HepG2 (cell line): Measurements from ENCODE around the gene SLC25A33. TPM values are rescaled to one million over a fixed set of nuclear protein-coding genes. Genes with fewer than 3 reads are reported as not detected.

Source experiments
- PHB2 ChIP-seq: fragments of 450-650 bp; IDR thresholded peaks from 2 replicates; pipeline ENCODE4 v1.6.1; 2018; ENCODE audit not compliant: partially characterized antibody
- RORA ChIP-seq: sonication (generic); formaldehyde crosslinking; IDR thresholded peaks from 2 replicates; pipeline ENCODE4 v1.5.0; 2020; ENCODE audit warnings: mild to moderate bottlenecking, missing genetic modification reagents, moderate library complexity
- ZKSCAN1 ChIP-seq: fragments of 150-350 bp; IDR thresholded peaks from 2 replicates; pipeline ENCODE4 v1.6.1; 2014; ENCODE audit warnings: low read length
- ZMYM3 ChIP-seq: sonication (generic); formaldehyde crosslinking; IDR thresholded peaks from 2 replicates; pipeline ENCODE4 v1.5.1; 2020; ENCODE audit warnings: mild to moderate bottlenecking, missing genetic modification reagents
- polyA plus RNA-seq, 8 experiments: library from polyadenylated mRNA; depleted of rRNA in 3 of 8; stranded (reverse) in 7 of 8; unstranded in 1 of 8; fragments of >200 nt; fragmentation: Illumina TruSeq in 4 of 8; extraction: Trizol in 4 of 8; gene quantifications; 2 replicates each; pipeline versions ENCODE4 v1.2.1 to v1.2.3, GENCODE V29; 2011 to 2016; ENCODE audit warnings: low read depth in 4 of 8, missing spikeins in 1 of 8, mixed read lengths in 1 of 8; ENCODE audit not compliant: insufficient read depth in 1 of 8
- total RNA-seq, 5 experiments: library from RNA; depleted of rRNA; stranded (reverse); fragments of >200 nt; fragmentation: Illumina TruSeq; extraction: Trizol; gene quantifications; 2 replicates each; pipeline ENCODE4 v1.2.3, GENCODE V29; 2016; ENCODE audit warnings: low read depth in 1 of 5
- TF ChIP-seq, protein P1 (sequence below): sonication (generic); formaldehyde crosslinking; IDR thresholded peaks from 2 replicates; pipeline ENCODE4 v1.8.0; 2022; ENCODE audit warnings: mild to moderate bottlenecking, missing genetic modification reagents, moderate library complexity
- TF ChIP-seq, protein P2 (sequence below): sonication (generic); formaldehyde crosslinking; IDR thresholded peaks from 2 replicates; pipeline ENCODE4 v1.4.0; 2020; ENCODE audit warnings: missing genetic modification reagents

Gene SLC25A33
- total and polyA plus RNA-seq, 2 of the 13 experiments (the other 11 are each of a cell fraction or from before 2014, with no cell fraction given), result 15.4 to 50.3 TPM

DNA sequence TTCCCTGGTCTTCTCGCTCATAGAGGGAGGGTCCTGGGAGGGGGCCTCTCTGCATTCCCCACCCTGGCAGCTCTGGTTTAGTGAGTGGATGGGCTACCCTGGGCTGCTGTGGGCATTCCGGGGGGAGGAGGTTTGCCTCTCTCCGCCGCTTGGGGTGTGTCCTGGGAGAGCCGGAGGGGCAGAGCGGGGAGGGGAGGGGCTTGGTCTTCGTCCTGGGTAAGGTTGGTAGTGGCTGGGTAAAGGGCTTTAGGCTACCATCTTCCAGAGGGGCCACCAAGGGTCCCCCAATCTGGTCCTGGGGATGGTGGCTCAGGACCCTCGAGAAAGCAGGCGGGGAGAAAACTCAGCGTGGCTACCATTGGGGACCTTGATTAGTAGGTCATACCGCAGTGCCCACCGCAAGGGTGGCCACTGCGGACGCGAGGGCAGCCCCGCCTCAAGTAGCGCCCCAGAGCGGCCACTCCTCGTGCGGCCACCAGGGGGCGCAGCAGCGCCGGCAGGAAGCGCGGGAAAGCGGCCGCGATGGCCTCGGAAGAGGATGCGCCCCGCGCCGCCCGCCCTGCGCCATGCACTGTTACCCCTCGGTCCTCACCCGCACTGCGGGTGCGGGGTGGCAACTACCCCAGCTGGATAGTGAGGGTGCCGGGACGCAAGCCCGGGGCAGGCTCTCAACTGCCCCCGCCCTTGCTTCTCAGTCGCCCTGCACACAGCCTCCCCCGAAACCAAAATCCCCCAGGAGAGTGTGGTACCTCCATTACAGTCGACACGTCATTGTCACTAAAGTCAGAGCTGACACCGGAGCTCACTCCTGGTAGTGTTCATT is 44.1 kb upstream of the SLC25A33 start (continued):
- TF ChIP-seq, protein P1, sequence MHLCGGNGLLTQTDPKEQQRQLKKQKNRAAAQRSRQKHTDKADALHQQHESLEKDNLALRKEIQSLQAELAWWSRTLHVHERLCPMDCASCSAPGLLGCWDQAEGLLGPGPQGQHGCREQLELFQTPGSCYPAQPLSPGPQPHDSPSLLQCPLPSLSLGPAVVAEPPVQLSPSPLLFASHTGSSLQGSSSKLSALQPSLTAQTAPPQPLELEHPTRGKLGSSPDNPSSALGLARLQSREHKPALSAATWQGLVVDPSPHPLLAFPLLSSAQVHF, result no peak
- TF ChIP-seq ZMYM3 (CRISPR knock-in tag), result no peak
- no peak for TF ChIP-seq RORA (CRISPR knock-in tag)
- TF ChIP-seq, protein P2, sequence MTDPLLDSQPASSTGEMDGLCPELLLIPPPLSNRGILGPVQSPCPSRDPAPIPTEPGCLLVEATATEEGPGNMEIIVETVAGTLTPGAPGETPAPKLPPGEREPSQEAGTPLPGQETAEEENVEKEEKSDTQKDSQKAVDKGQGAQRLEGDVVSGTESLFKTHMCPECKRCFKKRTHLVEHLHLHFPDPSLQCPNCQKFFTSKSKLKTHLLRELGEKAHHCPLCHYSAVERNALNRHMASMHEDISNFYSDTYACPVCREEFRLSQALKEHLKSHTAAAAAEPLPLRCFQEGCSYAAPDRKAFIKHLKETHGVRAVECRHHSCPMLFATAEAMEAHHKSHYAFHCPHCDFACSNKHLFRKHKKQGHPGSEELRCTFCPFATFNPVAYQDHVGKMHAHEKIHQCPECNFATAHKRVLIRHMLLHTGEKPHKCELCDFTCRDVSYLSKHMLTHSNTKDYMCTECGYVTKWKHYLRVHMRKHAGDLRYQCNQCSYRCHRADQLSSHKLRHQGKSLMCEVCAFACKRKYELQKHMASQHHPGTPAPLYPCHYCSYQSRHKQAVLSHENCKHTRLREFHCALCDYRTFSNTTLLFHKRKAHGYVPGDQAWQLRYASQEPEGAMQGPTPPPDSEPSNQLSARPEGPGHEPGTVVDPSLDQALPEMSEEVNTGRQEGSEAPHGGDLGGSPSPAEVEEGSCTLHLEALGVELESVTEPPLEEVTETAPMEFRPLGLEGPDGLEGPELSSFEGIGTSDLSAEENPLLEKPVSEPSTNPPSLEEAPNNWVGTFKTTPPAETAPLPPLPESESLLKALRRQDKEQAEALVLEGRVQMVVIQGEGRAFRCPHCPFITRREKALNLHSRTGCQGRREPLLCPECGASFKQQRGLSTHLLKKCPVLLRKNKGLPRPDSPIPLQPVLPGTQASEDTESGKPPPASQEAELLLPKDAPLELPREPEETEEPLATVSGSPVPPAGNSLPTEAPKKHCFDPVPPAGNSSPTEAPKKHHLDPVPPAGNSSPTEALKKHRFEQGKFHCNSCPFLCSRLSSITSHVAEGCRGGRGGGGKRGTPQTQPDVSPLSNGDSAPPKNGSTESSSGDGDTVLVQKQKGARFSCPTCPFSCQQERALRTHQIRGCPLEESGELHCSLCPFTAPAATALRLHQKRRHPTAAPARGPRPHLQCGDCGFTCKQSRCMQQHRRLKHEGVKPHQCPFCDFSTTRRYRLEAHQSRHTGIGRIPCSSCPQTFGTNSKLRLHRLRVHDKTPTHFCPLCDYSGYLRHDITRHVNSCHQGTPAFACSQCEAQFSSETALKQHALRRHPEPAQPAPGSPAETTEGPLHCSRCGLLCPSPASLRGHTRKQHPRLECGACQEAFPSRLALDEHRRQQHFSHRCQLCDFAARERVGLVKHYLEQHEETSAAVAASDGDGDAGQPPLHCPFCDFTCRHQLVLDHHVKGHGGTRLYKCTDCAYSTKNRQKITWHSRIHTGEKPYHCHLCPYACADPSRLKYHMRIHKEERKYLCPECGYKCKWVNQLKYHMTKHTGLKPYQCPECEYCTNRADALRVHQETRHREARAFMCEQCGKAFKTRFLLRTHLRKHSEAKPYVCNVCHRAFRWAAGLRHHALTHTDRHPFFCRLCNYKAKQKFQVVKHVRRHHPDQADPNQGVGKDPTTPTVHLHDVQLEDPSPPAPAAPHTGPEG (CRISPR knock-in tag), result no peak
- no peak for TF ChIP-seq PHB2
- no peak for TF ChIP-seq ZKSCAN1
